Non-pigmented ciliary epithelial cell (primary cell): Measurements from ENCODE around the gene NPAS1.
A peak's percentile ranks its signal among the peaks of the same experiment; 100 is the strongest.

Experiments used
- DNase-seq: peaks from one replicate; pipeline ENCODE4 v3.0.0-alpha.2; 2010; ENCODE audit warnings: low read depth

The NPAS1 gene, protein sequence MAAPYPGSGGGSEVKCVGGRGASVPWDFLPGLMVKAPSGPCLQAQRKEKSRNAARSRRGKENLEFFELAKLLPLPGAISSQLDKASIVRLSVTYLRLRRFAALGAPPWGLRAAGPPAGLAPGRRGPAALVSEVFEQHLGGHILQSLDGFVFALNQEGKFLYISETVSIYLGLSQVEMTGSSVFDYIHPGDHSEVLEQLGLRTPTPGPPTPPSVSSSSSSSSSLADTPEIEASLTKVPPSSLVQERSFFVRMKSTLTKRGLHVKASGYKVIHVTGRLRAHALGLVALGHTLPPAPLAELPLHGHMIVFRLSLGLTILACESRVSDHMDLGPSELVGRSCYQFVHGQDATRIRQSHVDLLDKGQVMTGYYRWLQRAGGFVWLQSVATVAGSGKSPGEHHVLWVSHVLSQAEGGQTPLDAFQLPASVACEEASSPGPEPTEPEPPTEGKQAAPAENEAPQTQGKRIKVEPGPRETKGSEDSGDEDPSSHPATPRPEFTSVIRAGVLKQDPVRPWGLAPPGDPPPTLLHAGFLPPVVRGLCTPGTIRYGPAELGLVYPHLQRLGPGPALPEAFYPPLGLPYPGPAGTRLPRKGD

DNA sequence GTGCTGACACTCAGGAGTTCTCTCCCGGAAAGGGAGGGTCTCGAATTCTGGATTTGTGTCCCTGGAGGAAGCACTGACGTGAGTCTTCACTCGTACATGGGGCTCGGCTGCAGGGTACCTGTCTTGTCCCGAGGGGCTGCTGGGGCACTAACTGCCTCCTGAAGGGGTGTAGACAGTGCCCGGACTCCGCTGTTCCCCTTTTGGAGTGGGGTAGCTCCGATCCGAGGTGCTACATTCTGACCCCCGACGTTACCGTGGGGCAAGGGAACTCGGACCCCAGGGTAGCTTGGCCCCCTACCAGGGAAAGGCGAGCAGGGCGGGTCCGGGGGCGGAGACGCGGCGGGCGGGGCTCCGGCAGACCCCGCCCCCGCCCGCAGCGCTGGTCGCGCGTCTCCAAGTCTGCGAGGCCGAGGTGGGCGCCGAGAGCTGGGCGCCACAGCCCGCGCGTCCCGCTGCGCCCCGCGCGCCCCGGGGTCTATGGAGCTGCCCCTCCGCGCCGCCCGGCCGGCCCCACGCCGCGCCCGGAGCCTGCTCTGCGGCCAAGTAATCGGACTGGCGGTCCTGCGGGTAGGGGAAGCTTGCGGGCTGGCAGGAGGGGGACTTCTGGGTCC lies at the start of gene NPAS1:
TSS of gene NPAS1 (plus strand) at position 407 of the 611 bp plus-strand sequence. CDS start 1,211 bp downstream, outside the sequence.
- DNase-seq: no peak

DNA sequence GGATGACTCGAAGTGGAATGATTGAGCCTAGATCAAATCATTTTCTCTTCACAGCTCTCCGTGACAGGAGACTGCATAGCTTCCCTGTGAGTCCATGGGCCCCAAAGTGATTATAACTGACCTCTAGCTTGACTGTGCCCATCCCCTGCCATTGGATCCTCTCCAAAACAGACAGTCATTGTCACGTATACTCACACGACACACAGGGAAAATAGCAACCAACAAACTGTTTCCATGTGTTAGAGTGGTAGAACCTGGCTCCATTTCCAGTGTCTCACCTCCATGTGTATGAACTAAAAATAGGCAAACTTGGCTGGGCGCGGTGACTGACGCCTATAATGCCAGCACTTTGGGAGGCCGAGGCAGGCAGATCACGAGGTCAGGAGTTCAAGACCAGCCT lies 48.8 kb upstream of the NPAS1 start:
- DNase-seq: no peak

DNA sequence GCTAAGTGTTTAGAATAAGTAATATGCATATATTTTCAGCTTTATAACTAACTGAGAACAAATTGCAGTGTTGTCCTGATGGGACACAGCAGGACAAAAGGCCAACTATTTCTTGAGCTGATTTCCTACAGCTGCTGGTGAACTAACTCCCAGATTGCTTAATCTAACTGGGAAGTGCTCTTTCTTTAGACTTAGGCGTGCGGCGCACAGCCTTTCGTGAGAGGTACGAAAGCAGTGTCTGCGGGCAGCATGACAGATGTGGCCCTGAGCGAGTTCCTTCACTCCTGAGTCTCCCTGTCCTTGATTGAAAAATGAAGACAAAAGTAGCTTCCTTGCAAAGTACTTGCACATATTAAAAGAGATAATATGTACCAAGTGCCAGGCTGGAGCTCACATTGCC lies 47.3 kb upstream of the NPAS1 start:
- no peak for DNase-seq

DNA sequence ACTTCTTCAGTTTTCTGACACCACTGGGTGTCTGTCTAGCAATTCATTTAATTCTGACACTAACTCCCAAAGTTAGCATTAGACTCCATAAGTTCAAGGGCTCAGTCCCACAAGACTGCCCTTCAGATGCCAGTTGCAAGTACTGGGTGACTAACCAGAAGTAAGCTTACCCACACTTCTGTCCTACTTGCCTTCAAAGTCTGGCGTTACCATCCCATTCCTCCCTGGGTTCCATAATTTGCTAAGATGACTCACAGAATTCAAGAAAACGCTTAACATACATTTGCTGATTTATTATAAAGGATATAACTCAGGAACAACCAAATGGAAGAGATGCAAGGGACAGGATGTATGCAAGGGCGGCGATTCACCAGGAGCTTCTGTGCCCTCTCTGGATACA lies 45.5 kb upstream of the NPAS1 start:
- DNase-seq: no peak

DNA sequence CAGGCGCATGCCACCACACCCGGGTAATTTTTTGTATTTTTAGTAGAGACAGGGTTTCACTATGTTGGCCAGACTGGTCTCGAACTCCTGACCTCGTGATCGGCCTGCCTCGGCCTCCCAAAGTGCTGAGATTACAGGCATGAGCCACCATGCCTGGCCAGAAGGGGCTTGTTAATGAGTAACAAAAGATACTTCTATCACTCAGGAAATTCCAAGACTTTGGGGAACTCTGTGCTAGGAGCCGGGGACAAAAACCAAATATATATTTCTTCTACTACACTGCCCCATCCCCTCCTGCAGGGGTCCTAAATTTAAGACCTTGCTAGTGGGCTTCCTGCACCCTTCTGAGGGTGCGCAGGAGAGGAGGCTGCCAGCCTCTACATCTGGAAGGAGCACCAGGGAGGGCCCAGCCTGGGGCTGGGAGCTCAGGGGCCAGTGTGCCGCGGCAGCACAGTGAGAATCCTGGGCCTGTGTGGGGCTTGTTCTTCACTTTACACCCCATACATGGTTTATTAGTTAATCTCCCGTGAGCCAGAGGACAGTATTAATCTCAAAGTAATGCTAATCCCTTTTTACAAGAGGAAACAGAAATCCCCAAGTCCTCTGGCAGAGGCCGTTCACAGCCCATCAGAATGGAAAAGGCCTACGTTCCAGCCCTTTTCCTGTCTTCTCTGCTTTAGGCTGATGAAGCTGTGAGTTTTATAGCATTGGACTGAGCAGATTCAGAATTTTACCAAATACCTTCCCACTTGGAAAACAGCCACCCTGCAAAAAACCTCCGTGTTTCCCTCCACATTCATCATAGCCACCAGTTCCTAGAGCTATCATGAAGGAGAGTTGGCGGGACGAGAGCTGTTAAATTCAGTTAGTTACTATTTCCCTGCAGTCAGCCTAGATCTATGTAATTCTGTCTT lies 44.4 kb upstream of the NPAS1 start:
- no peak for DNase-seq

DNA sequence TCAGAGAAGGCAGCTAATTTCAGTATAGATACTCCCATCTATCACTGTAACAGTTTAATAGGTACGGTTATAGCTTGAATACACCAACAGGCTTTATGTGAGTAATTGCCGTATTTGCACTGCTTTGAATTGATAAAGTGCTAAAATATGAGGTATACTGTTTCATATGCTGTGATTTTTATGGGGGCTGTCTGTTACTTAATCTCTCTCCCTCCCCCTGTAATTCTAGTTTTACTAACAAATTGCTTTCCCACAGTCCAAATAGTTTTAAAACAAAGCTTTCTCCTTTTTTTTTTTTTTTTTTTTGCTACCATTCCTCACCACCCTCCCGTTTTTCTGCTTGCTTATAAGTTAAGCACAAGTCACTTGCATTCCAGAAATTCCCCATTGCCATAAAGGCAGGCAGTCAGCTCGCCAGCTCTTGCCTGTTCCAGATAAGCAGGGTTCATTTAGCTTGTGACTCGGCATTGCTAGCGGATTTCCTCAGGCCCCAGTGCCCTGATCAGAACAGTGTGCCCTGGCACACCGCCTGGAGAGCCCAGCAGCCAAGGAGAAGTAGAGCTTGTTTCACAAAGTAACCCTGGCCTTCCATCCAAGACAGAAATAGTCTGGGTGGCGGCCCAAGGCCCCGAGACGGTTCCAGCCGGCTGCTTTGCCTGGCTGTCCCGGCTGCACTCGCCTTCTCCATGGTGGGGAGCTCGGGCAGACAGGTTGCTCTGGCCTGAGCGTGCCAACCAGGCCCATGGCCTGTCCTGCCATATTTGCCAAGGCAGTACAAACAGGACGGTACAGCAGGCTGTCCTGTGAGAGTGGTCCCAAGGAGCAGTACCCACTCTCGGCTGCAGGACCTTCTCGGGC lies 43.5 kb upstream of the NPAS1 start:
- peak; percentile 93 for DNase-seq

DNA sequence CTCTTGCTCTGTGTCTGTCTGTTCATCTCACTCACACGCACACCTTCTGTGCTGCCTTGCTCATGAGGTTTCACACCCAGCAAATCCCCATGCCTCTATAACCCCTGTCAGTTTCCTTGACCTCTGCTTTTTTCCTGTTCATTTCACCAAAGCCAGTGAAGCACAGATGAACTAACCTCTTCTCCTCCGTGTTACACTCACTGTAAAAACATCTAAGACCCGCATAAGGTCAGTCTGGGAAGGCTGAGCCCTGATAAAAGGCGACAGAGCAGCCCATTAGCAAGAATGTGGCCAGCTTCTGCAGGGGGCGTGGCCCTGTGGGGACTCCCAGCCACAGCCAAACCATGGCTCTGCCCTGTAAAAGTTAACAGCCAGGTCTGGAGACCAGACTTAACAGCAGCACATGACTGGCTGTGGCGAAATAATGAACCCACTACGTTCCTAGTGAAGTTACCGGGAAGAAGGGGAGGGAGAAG lies 42.8 kb upstream of the NPAS1 start:
- no peak for DNase-seq

DNA sequence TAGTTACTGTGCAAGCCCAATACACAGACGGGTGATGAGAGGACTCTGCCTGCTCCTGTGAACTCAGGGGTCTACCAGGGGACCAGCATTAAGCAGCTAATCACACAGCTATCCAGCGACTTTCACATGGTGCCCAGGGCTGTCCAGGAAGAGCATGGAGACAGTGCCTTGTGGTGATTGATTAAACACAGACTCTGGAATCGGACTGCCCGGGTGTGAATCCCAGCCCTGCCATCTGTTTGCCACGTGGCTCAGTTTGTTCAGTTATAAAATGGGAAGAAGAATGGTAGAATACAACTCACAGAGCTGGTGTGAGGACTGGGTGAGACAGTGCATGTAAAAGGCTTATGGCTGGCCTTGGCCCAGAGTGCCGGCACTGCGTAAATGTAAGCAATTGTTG lies 42.1 kb upstream of the NPAS1 start:
- no peak for DNase-seq

DNA sequence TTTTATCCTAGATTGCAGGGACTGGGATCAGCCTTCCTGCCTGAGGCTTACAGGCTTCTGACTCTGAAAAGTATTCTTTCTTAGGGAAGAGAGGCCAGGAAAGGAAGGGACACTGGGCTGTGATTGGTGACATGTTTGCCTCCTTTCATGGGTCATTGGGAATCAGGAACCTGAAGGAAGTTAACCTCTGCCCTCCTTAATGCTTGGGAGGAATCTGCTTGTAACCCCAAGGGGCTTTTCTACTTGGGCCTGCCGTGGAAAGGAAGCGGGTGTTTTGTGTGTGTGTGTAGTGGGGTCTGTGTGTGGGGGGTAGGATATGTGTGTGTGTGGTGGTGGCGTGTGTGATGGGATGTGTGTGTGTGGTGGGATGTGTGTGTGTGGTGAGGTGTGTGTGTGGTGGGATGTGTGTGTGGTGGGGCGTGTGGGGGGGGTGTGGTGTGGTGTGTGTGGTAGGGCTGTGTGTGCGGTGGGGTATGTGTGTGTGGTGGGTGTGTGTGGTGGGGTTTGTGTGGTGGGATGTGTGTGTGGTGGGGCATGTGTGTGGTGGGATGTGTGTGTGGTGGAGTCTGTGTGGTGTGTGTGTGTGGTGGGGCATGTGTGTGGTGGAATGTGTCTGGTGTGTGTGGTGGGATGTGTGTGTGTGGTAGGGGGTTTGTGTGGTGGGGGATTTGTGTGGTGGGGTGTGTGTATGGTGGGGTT lies 41.3 kb upstream of the NPAS1 start:
- DNase-seq: no peak

DNA sequence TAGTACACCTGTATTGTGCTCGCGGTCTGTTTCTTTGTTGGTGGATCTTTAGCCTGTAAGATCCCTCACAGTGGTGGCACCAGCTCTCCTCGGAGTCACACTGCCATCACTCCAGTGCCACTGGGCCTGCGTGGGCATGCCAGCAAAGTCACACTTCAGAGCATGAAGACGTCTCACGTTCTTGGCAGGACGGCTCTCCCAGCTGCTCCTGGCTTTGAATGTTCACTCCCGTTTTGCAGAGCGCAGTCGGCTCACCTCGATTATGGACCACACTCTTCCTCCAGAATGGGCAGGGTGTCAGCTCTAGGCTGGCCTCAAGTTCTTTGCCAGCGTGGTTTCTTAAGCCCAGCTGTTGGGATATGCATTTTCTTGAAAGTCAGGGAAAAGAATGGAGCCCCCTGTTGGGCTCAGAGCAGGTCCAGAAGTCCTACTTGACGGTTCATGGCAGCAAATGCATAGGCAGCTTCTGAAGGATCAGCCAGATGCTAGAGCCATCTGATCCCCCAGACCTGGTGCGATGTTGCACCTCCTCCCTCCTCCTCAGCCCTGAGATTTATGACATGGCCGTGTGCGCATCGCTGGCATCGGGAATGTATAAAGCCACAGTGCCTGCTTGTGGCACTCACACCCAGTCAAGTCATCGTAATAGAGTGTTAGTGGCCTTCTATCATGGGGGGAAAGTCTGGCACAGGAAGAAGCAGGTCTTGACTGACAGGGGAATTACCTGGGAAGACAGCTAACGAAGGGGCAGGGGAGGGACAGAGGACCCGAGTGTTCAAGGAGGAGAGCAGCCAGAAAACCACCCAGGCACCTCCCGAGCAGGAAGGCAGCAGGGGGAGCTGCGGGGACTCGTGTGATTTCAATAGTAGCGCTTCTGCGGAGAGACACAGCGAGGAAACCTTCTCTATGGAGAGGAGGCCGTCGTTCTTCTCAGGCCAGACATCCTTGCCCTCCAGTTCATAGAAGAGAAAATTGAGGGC lies 40.2 kb upstream of the NPAS1 start:
- no peak for DNase-seq

DNA sequence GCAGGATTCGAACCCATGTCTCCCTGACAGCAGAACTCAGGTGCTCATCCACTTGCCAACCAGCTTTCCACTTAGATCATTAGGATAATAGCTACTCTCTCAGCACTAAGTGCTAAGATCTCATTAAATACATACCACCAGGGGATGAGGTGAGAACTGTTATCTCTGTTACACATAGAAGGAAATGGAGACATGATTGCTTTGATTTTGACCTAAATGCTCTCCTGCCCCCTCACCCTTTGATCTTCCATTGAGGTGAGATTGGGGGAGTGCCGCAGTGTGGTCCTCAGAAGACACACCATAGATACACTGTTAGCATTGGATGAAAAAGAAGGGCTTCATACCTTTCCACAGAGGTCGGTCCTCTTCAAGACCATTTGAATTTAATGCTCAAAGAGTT lies 38.9 kb upstream of the NPAS1 start:
- no peak for DNase-seq

DNA sequence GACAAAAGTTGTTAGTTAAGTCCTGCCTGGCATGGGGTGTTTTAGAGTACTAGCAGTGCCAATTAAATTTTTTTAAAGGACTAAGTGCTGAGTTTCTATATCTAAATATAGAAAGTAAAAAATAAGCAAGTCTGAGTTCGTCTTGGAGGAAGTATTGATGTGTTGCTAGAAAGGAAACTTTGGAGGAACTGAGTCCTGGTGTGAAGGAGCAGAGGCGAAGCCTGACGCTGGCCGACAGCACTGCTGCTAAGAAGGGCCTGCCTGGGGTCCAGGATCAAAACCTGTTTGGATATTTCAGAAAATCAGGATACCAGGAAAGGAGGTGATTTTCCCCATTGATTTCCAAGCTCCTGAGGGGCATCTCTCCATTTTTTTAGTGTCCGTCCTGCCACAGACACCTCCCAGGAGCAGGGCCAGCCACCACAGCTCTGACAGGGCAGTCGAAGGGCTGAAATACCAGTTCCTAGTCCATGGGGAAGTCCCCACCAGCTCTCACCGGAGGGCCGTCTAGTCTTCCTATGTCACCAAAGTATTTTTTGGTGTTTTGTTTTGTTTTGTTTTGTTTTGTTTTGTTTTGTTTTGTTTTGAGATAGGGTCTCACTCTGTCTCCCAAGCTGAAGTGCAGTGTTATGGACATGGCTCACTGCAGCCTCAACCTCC lies 38.2 kb upstream of the NPAS1 start:
- DNase-seq: no peak

DNA sequence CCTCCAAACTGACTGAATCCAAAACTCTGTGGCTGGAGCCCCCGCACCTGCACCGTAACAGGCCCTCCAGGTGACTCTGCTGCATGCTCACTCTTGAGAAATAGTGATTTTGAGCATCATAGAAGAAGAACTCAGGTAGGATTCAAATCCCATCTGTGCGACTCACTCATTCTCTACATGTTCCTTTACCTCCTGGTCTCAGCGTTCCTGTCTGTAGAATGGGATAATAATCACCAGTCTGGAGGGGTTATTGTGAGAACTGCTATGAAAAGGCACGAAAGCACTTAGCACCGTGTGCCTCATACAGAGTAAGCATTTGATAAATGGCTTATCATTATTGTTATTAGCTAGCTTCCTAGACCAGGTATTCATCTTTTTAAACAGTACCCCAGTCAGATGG lies 36.5 kb upstream of the NPAS1 start:
- DNase-seq: no peak

DNA sequence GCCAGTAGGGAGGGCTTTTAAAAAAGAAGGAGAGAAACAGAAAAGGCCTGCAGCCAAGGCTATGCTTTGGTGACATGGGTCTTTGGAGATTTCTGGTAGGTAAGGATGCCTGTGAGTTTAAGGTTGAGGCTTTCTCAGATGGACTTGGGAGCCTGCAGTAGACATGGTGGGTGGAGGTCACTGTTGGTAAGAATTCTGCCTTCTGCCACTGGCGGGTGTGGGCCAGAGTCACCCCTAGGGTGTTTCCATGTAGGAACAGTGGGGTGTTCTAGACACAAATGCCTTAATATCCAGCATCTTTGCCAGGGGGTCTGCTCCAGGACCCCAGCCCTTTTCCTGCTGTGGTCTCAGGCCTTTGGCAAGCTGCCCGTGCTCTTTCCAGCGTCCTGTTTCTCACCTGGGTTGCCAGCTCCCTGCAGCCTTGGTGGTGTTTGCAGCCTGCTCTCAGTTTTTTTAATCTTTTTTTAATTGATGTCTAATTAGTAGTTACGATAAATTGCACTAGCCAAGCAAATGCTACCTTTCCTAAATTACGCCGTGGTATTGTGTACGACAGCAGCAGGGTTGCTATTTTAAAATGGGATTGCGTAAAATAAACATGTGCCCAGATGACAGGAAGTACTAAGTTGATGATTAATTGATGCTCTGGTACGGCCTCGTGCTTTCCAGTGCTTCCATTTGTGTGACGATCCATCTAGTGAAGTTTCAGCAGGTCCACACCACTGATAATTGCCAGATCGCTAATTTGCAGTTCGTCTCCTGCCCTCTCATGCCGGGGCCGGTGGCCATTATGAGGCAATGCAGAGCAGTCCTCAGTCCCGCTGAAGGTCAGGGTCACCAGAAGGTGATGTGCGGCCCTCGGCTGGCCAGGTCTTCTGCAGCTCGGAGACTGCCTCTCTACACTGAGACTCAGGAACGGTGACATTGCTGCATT lies 35.3 kb upstream of the NPAS1 start:
- no peak for DNase-seq

DNA sequence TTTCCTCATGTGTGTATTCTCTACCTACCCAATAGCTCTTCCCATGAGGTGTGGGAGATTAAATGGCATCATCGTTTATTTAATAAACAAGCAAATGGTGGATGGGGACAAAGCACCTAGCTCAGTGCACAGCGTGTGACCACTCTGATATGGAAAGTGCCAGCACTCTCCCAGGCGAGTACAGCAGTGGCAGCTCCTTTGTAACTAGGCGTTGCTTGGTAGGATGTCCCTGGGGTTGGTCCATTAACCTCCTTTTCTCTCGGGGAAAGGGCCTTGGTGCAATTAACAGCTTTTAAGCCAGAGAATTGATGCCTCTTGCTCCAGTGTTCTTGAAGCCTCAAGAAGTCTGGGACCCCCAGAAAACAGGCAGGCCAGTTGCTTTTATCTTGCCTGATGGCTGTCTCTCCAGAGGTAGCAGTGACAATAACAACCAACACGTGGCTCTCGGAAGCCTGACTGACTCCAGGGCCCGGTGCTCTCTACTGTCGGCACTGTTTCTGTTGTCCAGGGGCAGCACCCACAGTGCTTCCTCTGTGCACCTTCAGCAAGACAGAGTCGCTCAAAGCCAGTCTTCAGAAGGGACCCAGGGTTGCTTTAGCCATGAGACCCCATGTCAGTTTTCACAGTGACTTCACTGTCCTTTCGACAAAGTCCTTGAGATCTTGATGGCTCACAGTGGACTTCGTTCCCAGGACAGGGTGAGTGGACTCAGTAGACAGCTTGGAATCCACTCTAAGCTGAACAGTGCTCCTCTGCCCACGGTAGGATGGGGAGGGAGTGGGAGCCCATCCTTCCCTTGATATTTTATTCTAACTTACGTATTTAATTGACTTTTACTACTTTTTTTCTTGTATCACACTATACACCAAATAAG lies 33.9 kb upstream of the NPAS1 start:
- DNase-seq: no peak

DNA sequence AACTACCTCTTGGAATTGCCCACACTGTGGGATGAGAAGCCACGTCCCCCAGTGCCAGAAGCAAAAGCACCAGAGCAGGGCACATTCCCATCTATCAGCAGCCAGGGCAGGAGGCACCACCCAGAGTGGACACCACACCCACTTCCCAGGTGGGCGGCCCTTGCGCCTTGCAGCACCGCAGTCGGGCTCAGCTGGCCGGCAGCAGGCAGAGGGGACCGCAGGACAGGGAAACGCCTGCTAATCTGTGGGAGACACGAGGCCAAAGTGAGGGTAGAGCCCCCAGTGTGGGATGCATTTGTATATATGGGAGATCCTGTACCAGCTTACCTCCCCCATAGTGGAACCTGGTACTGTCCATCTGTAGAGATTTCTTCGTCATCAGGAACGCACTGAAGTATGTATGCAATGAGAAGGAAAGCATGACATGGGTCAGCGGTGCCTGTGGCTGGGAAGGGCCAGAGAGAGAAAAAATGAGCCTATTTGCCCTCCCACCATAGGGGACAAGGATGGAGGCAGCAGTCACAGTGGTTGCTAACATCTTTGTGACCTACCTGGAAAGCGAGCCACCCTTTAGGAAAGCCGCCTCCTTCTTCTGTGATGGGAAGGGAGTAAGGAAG lies 30.9 kb upstream of the NPAS1 start:
- no peak for DNase-seq
